ENCODE results near the gene GZMM. TPM values are rescaled to one million over a fixed set of nuclear protein-coding genes. Genes with fewer than 3 reads are reported as not detected.

GZMM gene
- total and polyA plus RNA-seq, 2 experiments from 2014 or later: not detected

- Histone ChIP-seq H3K9ac (no peak overlapping the region), H2AFZ (no peak overlapping the region), H3K27ac (no peak overlapping the region), H3K79me2 (ENCODE audit: insufficient read depth) (no peaks in the 10 kb centered on the region), H3K36me3 (ENCODE audit: low read depth) (no peaks in the 10 kb centered on the region), H4K20me1 (ENCODE audit: insufficient read depth) (no peaks in the 10 kb centered on the region), H3K4me2 (ENCODE audit: unreplicated experiment) (no peak overlapping the region), H3K4me3 (no peak overlapping the region), H3K9me2 (ENCODE audit: insufficient read depth) (no peaks in the 10 kb centered on the region), H3K4me1 (ENCODE audit: insufficient read depth) (no peaks in the 10 kb centered on the region), H3K9me3 (ENCODE audit: low read depth) (no peaks in the 10 kb centered on the region), H3K27me3 (replicated peaks; ENCODE audit: insufficient read depth) (peaks cover 5% of the 10 kb centered on the region), H3F3A (ENCODE audit: insufficient read depth) (no peaks in the 10 kb centered on the region)
- WGBS, 2 experiments (ENCODE audit: low coverage in 1 of 2, low lambda C conversion rate in 2 of 2, missing lambda C conversion rate in 2 of 2): 4 to 9% methylated on average over 12 to 15 of the region's 26 CpGs
- TF ChIP-seq EZH2phosphoT487 (IDR thresholded peaks at IDR 0.05; ENCODE audit: insufficient read depth, low read depth): no peak
- TF ChIP-seq EZH2 (IDR thresholded peaks at IDR 0.05; ENCODE audit: insufficient read depth, poor library complexity, severe bottlenecking): no peak
- in situ Hi-C loops (cut with MboI): no loop called here
- no peak for DNase-seq
These were observed 45.4 kb upstream of the GZMM start for GRCh38 chr19:498511-498891.

GRCh38 chr19:498977-499623 lies 44.8 kb upstream of the GZMM start:
- no peaks in the 10 kb centered on the region for H3K9me3 ChIP-seq (ENCODE audit: low read depth)
- no peak overlapping the region for H2AFZ ChIP-seq
- H3K4me1 ChIP-seq (ENCODE audit: insufficient read depth): no peaks in the 10 kb centered on the region
- DNase-seq: no peak
- in situ Hi-C loops (cut with MboI): no loop called here
- no peaks in the 10 kb centered on the region for H4K20me1 ChIP-seq (ENCODE audit: insufficient read depth)
- H3K79me2 ChIP-seq (ENCODE audit: insufficient read depth): no peaks in the 10 kb centered on the region
- no peak overlapping the region for H3K27ac ChIP-seq
- H3F3A ChIP-seq (ENCODE audit: insufficient read depth): no peaks in the 10 kb centered on the region
- TF ChIP-seq EZH2 (IDR thresholded peaks at IDR 0.05; ENCODE audit: insufficient read depth, poor library complexity, severe bottlenecking) (no peak), EZH2phosphoT487 (IDR thresholded peaks at IDR 0.05; ENCODE audit: insufficient read depth, low read depth) (no peak)
- H3K9me2 ChIP-seq (ENCODE audit: insufficient read depth): no peaks in the 10 kb centered on the region
- H3K9ac ChIP-seq: no peak overlapping the region
- no peaks in the 10 kb centered on the region for H3K36me3 ChIP-seq (ENCODE audit: low read depth)
- H3K4me2 ChIP-seq (ENCODE audit: unreplicated experiment): no peak overlapping the region
- H3K4me3 ChIP-seq: no peak overlapping the region
- peaks cover 5% of the 10 kb centered on the region for H3K27me3 ChIP-seq (replicated peaks; ENCODE audit: insufficient read depth)
- 69 to 70% methylated on average over 28 to 31 of the region's 31 CpGs for WGBS, 2 experiments (ENCODE audit: low coverage in 1 of 2, low lambda C conversion rate in 2 of 2, missing lambda C conversion rate in 2 of 2)

- TF ChIP-seq EZH2phosphoT487 (IDR thresholded peaks at IDR 0.05; ENCODE audit: insufficient read depth, low read depth) (no peak), EZH2 (IDR thresholded peaks at IDR 0.05; ENCODE audit: insufficient read depth, poor library complexity, severe bottlenecking) (no peak)
- Histone ChIP-seq H3K4me3 (no peak overlapping the region), H3K27me3 (replicated peaks; ENCODE audit: insufficient read depth) (peaks cover 5% of the 10 kb centered on the region), H3K9me2 (ENCODE audit: insufficient read depth) (no peaks in the 10 kb centered on the region), H3K9ac (no peak overlapping the region), H3K27ac (no peak overlapping the region), H2AFZ (no peak overlapping the region), H3F3A (ENCODE audit: insufficient read depth) (no peaks in the 10 kb centered on the region), H3K9me3 (ENCODE audit: low read depth) (no peaks in the 10 kb centered on the region), H4K20me1 (ENCODE audit: insufficient read depth) (no peaks in the 10 kb centered on the region), H3K4me1 (ENCODE audit: insufficient read depth) (no peaks in the 10 kb centered on the region), H3K79me2 (ENCODE audit: insufficient read depth) (no peaks in the 10 kb centered on the region), H3K36me3 (ENCODE audit: low read depth) (no peaks in the 10 kb centered on the region), H3K4me2 (ENCODE audit: unreplicated experiment) (no peak overlapping the region)
- in situ Hi-C loops (cut with MboI): no loop called here
- DNase-seq: no peak
- WGBS, 2 experiments (ENCODE audit: low coverage in 1 of 2, low lambda C conversion rate in 2 of 2, missing lambda C conversion rate in 2 of 2): 72 to 78% methylated on average over 3 to 17 of the region's 17 CpGs
These were observed 42.2 kb upstream of the GZMM start for GRCh38 chr19:501646-502045.

GRCh38 chr19:504616-505015 lies 39.2 kb upstream of the GZMM start:
- Histone ChIP-seq H3K4me3 (no peak overlapping the region), H3K27ac (no peak overlapping the region), H3K9ac (no peak overlapping the region), H3K9me2 (ENCODE audit: insufficient read depth) (no peaks in the 10 kb centered on the region), H3K27me3 (replicated peaks; ENCODE audit: insufficient read depth) (no peaks in the 10 kb centered on the region), H3K79me2 (ENCODE audit: insufficient read depth) (peaks cover 13% of the 10 kb centered on the region), H3K4me1 (ENCODE audit: insufficient read depth) (no peaks in the 10 kb centered on the region; the same call in 1 of the 2 replicates), H2AFZ (no peak overlapping the region), H3K36me3 (ENCODE audit: low read depth) (no peaks in the 10 kb centered on the region), H4K20me1 (ENCODE audit: insufficient read depth) (no peaks in the 10 kb centered on the region), H3K4me2 (ENCODE audit: unreplicated experiment) (no peak overlapping the region), H3F3A (ENCODE audit: insufficient read depth) (no peaks in the 10 kb centered on the region), H3K9me3 (ENCODE audit: low read depth) (no peaks in the 10 kb centered on the region)
- WGBS, 2 experiments (ENCODE audit: low coverage in 1 of 2, low lambda C conversion rate in 2 of 2, missing lambda C conversion rate in 2 of 2): 88 to 90% methylated on average over 14 of the region's 14 CpGs
- TF ChIP-seq EZH2 (IDR thresholded peaks at IDR 0.05; ENCODE audit: insufficient read depth, poor library complexity, severe bottlenecking) (no peak), EZH2phosphoT487 (IDR thresholded peaks at IDR 0.05; ENCODE audit: insufficient read depth, low read depth) (no peak)
- no peak for DNase-seq
- in situ Hi-C loops (cut with MboI): no loop called here
